GM12878 (cell line): ENCODE measurements around the gene SGF29. TPM values are rescaled to one million over a fixed set of nuclear protein-coding genes. Genes with fewer than 3 reads are reported as not detected.

ENCODE experiments used
- ASH2L ChIP-seq: fragments of 300-600, 200-600 bp; sonication (generic); IDR thresholded peaks from 2 replicates; pipeline ENCODE4 v1.6.1; 2017; ENCODE audit warnings: low read depth, mild to moderate bottlenecking, borderline replicate concordance
- BACH1 ChIP-seq: fragments of 450-650 bp; IDR thresholded peaks from 2 replicates; pipeline ENCODE4 v1.6.1; 2017; ENCODE audit warnings: mild to moderate bottlenecking, borderline replicate concordance
- ETV6 ChIP-seq, 2 experiments: fragments of 450-650 bp in 1 of 2; IDR thresholded peaks in 1 of 2; conservative IDR thresholded peaks in 1 of 2; 2 replicates each; pipeline ENCODE4 v1.6.1; 2014; ENCODE audit warnings: antibody characterized with exemption in 1 of 2, borderline replicate concordance in 1 of 2, low read depth in 1 of 2, mild to moderate bottlenecking in 1 of 2, moderate library complexity in 1 of 2
- HDAC2 ChIP-seq: fragments of 200-600 bp; sonication (generic); IDR thresholded peaks from 2 replicates; pipeline ENCODE4 v1.6.1; 2017
- KDM1A ChIP-seq: fragments of 200-600 bp; sonication (generic); IDR thresholded peaks from 2 replicates; pipeline ENCODE4 v1.6.1; 2016; ENCODE audit warnings: borderline replicate concordance
- NFIC ChIP-seq: IDR thresholded peaks from 2 replicates; pipeline ENCODE4 v1.6.1; 2012; ENCODE audit warnings: low read depth, mild to moderate bottlenecking, inconsistent platforms, low read length, moderate library complexity
- ZNF622 ChIP-seq: fragments of 450-650 bp; IDR thresholded peaks from 2 replicates; pipeline ENCODE4 v1.6.1; 2017; ENCODE audit warnings: mild to moderate bottlenecking, inconsistent platforms
- polyA plus RNA-seq, 11 experiments: library from polyadenylated mRNA; depleted of rRNA in 4 of 11; unstranded in 6 of 11; stranded (reverse) in 5 of 11; fragments of >200 nt; fragmentation: Nextera tagmentation in 4 of 11; fragmentation: Illumina TruSeq in 1 of 11; extraction: Ambion mirVana in 4 of 11; extraction: Trizol in 1 of 11; gene quantifications; 1 replicate in 1 of 11; 2 replicates in 10 of 11; pipeline versions ENCODE4 v1.2.1 to v1.2.3, GENCODE V29; 2011 to 2016; ENCODE audit warnings: inconsistent platforms in 2 of 11, missing spikeins in 2 of 11, low read depth in 1 of 11
- total RNA-seq, 4 experiments: library from RNA; depleted of rRNA in 3 of 4; stranded (reverse); fragments of >200 nt in 3 of 4; fragmentation: Illumina TruSeq in 1 of 4; extraction: Trizol in 1 of 4; gene quantifications; 2 replicates each; pipeline versions ENCODE4 v1.2.1 to v1.2.3, GENCODE V29; 2013 to 2021
- TF ChIP-seq, protein P1 (sequence below): IDR thresholded peaks from 2 replicates; pipeline ENCODE4 v1.6.1; 2012; ENCODE audit warnings: improper control_type of control experiment, low read depth, low read length; ENCODE audit not compliant: insufficient replicate concordance
- TF ChIP-seq, protein P2 (sequence below): fragments of 450-650 bp; IDR thresholded peaks from 2 replicates; pipeline ENCODE4 v1.6.1; 2017; ENCODE audit warnings: mild to moderate bottlenecking, moderate library complexity
- TF ChIP-seq, protein P3 (sequence below): IDR thresholded peaks from 2 replicates; pipeline ENCODE4 v1.6.1; 2012; ENCODE audit warnings: low read depth, low read length, improper control_type of control experiment

The SGF29 gene
- total and polyA plus RNA-seq, 10 of the 15 experiments (the other 5 are each of a cell fraction or from before 2014, with no cell fraction given): 2.2 to 20.1 (median 12.3) TPM

DNA sequence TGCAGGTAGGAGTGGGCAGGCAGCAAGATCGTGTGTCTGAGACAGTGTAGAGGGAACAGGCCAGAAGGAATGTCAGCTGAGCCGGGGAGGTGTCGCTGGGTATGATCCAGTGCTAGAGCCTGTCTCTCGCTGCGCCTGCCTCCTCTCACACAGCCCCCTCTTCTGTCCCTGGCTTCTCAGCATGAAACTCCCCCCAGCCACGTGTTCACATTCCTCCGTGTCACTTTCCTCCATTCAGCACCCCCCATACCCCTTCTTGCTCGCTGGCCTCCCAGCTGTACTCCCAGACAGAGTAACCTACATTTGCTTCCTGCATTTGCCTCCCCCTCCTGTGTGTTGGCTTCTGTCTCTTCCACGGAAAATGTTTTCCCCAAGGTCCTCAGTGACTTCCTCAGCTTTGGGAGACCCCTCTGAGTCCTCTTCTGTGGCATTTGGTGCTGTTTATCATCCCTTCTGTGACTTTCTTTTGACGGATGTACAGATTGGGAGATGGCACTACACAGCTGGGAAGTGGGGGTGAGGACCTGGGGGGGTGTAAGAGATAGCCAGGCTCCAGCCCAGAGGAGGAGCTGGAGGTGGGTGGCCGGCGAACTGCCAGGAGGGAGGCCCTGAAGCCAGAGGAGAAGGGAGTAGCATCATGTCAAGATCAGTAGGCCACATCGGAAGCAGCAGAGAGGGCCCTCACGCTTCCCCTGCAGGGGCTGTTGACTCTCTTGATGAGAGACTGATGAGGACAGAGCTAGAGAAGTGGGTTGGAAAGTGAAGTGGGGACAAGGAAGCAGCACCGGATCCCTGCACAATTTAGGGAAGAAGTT lies 19.2 kb downstream of the SGF29 start (continued):
- TF ChIP-seq, protein P1, sequence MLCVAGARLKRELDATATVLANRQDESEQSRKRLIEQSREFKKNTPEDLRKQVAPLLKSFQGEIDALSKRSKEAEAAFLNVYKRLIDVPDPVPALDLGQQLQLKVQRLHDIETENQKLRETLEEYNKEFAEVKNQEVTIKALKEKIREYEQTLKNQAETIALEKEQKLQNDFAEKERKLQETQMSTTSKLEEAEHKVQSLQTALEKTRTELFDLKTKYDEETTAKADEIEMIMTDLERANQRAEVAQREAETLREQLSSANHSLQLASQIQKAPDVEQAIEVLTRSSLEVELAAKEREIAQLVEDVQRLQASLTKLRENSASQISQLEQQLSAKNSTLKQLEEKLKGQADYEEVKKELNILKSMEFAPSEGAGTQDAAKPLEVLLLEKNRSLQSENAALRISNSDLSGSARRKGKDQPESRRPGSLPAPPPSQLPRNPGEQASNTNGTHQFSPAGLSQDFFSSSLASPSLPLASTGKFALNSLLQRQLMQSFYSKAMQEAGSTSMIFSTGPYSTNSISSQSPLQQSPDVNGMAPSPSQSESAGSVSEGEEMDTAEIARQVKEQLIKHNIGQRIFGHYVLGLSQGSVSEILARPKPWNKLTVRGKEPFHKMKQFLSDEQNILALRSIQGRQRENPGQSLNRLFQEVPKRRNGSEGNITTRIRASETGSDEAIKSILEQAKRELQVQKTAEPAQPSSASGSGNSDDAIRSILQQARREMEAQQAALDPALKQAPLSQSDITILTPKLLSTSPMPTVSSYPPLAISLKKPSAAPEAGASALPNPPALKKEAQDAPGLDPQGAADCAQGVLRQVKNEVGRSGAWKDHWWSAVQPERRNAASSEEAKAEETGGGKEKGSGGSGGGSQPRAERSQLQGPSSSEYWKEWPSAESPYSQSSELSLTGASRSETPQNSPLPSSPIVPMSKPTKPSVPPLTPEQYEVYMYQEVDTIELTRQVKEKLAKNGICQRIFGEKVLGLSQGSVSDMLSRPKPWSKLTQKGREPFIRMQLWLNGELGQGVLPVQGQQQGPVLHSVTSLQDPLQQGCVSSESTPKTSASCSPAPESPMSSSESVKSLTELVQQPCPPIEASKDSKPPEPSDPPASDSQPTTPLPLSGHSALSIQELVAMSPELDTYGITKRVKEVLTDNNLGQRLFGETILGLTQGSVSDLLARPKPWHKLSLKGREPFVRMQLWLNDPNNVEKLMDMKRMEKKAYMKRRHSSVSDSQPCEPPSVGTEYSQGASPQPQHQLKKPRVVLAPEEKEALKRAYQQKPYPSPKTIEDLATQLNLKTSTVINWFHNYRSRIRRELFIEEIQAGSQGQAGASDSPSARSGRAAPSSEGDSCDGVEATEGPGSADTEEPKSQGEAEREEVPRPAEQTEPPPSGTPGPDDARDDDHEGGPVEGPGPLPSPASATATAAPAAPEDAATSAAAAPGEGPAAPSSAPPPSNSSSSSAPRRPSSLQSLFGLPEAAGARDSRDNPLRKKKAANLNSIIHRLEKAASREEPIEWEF: no peak
- no peak for TF ChIP-seq NFIC
- TF ChIP-seq ASH2L: no peak
- no peak for TF ChIP-seq BACH1
- TF ChIP-seq, protein P2, sequence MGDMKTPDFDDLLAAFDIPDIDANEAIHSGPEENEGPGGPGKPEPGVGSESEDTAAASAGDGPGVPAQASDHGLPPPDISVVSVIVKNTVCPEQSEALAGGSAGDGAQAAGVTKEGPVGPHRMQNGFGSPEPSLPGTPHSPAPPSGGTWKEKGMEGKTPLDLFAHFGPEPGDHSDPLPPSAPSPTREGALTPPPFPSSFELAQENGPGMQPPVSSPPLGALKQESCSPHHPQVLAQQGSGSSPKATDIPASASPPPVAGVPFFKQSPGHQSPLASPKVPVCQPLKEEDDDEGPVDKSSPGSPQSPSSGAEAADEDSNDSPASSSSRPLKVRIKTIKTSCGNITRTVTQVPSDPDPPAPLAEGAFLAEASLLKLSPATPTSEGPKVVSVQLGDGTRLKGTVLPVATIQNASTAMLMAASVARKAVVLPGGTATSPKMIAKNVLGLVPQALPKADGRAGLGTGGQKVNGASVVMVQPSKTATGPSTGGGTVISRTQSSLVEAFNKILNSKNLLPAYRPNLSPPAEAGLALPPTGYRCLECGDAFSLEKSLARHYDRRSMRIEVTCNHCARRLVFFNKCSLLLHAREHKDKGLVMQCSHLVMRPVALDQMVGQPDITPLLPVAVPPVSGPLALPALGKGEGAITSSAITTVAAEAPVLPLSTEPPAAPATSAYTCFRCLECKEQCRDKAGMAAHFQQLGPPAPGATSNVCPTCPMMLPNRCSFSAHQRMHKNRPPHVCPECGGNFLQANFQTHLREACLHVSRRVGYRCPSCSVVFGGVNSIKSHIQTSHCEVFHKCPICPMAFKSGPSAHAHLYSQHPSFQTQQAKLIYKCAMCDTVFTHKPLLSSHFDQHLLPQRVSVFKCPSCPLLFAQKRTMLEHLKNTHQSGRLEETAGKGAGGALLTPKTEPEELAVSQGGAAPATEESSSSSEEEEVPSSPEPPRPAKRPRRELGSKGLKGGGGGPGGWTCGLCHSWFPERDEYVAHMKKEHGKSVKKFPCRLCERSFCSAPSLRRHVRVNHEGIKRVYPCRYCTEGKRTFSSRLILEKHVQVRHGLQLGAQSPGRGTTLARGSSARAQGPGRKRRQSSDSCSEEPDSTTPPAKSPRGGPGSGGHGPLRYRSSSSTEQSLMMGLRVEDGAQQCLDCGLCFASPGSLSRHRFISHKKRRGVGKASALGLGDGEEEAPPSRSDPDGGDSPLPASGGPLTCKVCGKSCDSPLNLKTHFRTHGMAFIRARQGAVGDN: no peak
- TF ChIP-seq, protein P3, sequence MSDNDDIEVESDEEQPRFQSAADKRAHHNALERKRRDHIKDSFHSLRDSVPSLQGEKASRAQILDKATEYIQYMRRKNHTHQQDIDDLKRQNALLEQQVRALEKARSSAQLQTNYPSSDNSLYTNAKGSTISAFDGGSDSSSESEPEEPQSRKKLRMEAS: no peak
- TF ChIP-seq ZNF622: no peak
- TF ChIP-seq KDM1A: no peak
- no peak for TF ChIP-seq ETV6 (conservative IDR thresholded peaks at IDR 0.05 in 1 of 2, IDR thresholded peaks at IDR 0.05 in 1 of 2; ENCODE audit: borderline replicate concordance in 1 of 2, low read depth in 1 of 2)
- TF ChIP-seq HDAC2: no peak
